NCI-H146 treated with DMSO at 0.1 percent for 48 hours (cell line): ENCODE measurements around the gene PNO1.

Experiments used
- DNase-seq: peaks from one replicate; lab custom pipeline; 2025; ENCODE audit not compliant: unreplicated experiment; lab: John Stamatoyannopoulos, UW

Gene PNO1

GRCh38 chr2:68193144-68193543 is 35.5 kb downstream of the PNO1 start:
- no peak for DNase-seq

GRCh38 chr2:68193787-68194372 is 36.2 kb downstream of the PNO1 start:
- no peak for DNase-seq

GRCh38 chr2:68195096-68195495 is 37.4 kb downstream of the PNO1 start:
- no peak for DNase-seq

GRCh38 chr2:68196120-68196716 is 38.5 kb downstream of the PNO1 start:
- DNase-seq, result peak; percentile 24

- no peak for DNase-seq
Observed at GRCh38 chr2:68200157-68200787, 42.6 kb downstream of the PNO1 start.

- DNase-seq, result no peak
Observed at GRCh38 chr2:68203587-68203986, 45.9 kb downstream of the PNO1 start.

- DNase-seq, result no peak
Observed at GRCh38 chr2:68206793-68207192, 49.1 kb downstream of the PNO1 start.

GRCh38 chr2:68214381-68214780 is 56.7 kb downstream of the PNO1 start:
- no peak for DNase-seq

GRCh38 chr2:68216454-68217310 is 59.0 kb downstream of the PNO1 start:
- no peak for DNase-seq

GRCh38 chr2:68217729-68218128 is 60.0 kb downstream of the PNO1 start:
- no peak for DNase-seq

GRCh38 chr2:68218343-68218901 is 60.7 kb downstream of the PNO1 start:
- no peak for DNase-seq

- DNase-seq, result no peak
Observed at GRCh38 chr2:68222287-68222686, 64.6 kb downstream of the PNO1 start.

GRCh38 chr2:68223419-68223818 is 65.7 kb downstream of the PNO1 start:
- no peak for DNase-seq

- peak; percentile 10 for DNase-seq
Observed at GRCh38 chr2:68225119-68225632, 67.5 kb downstream of the PNO1 start.
